Measurements from ENCODE around the gene TNFRSF9. TPM values are rescaled to one million over a fixed set of nuclear protein-coding genes. Genes with fewer than 3 reads are reported as not detected.
"Not testable (repeated sequence)": the region's sequence is repeated elsewhere in the genome, so short reads cannot be mapped to it uniquely, and the experiment has no call there.

Gene TNFRSF9
- total RNA-seq, 1 donor from 2014 or later = 0.28 TPM

DNA sequence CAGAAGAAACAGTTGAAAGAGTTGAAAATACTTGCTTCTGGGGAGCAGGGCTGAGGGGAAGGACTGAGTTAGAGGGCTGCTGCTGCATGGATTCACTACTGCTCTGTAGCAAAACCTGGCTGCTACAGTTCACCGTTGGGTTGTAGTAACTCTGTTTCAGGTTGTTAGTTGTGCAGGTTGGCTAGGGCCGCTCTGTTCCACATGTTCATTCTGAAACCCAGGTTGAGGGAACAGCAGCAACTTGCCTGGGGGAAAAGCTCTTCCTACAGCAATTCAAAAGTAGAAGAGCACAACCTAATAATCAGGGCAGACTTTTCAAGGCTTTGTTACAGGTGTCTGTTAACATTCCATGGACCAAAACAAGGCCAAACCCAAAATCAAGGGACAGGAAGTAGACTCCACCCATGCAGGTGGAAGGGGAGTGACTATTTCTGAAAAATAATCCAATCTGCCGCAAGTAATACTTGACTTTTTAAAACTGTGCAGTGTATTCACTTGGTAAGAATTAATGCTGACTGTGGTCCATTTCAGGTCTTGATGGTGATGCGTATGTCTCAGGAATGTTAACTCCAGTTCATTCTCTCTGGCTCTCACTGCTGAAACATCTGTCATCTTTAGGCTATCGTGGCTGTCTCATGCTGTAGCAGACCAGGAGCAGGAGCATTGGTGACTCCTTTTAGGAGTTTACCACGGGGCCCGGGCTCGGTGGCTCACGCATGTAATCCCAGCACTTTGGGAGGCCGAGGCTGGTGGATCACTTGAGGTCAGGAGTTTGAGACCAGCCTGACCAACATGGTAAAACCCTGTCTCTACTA lies 15.8 kb upstream of the TNFRSF9 start:
- no peaks in the 10 kb centered on the region for H3K27me3 Mint-ChIP-seq (ENCODE audit: low read depth)
- H3K27ac Mint-ChIP-seq (ENCODE audit: unreplicated experiment) = no peak overlapping the region
- TF ChIP-seq, protein P1, sequence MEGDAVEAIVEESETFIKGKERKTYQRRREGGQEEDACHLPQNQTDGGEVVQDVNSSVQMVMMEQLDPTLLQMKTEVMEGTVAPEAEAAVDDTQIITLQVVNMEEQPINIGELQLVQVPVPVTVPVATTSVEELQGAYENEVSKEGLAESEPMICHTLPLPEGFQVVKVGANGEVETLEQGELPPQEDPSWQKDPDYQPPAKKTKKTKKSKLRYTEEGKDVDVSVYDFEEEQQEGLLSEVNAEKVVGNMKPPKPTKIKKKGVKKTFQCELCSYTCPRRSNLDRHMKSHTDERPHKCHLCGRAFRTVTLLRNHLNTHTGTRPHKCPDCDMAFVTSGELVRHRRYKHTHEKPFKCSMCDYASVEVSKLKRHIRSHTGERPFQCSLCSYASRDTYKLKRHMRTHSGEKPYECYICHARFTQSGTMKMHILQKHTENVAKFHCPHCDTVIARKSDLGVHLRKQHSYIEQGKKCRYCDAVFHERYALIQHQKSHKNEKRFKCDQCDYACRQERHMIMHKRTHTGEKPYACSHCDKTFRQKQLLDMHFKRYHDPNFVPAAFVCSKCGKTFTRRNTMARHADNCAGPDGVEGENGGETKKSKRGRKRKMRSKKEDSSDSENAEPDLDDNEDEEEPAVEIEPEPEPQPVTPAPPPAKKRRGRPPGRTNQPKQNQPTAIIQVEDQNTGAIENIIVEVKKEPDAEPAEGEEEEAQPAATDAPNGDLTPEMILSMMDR (conservative IDR thresholded peaks at IDR 0.05) = no peak
- H3K36me3 Mint-ChIP-seq (ENCODE audit: low read depth) = no peaks in the 10 kb centered on the region
- H3K4me1 Mint-ChIP-seq = peaks cover 10% of the 10 kb centered on the region
- peaks cover 2% of the 10 kb centered on the region for H3K9me3 Mint-ChIP-seq
- H3K4me3 Mint-ChIP-seq = no peak overlapping the region
- no peak for DNase-seq (ENCODE audit: low read depth, low spot score)

- no peaks in the 10 kb centered on the region for H3K4me1 Mint-ChIP-seq
- H3K27ac Mint-ChIP-seq (ENCODE audit: unreplicated experiment) = no peak overlapping the region
- no peak for DNase-seq (ENCODE audit: low read depth, low spot score)
- no peaks in the 10 kb centered on the region for H3K36me3 Mint-ChIP-seq (ENCODE audit: low read depth)
- H3K4me3 Mint-ChIP-seq = no peak overlapping the region
- no peaks in the 10 kb centered on the region for H3K27me3 Mint-ChIP-seq (ENCODE audit: low read depth)
- peaks cover 4% of the 10 kb centered on the region for H3K9me3 Mint-ChIP-seq
- TF ChIP-seq, protein P1 (conservative IDR thresholded peaks at IDR 0.05) = no peak
Measured at GRCh38 chr1:7954683-7955082, 14.0 kb upstream of the TNFRSF9 start.

DNA sequence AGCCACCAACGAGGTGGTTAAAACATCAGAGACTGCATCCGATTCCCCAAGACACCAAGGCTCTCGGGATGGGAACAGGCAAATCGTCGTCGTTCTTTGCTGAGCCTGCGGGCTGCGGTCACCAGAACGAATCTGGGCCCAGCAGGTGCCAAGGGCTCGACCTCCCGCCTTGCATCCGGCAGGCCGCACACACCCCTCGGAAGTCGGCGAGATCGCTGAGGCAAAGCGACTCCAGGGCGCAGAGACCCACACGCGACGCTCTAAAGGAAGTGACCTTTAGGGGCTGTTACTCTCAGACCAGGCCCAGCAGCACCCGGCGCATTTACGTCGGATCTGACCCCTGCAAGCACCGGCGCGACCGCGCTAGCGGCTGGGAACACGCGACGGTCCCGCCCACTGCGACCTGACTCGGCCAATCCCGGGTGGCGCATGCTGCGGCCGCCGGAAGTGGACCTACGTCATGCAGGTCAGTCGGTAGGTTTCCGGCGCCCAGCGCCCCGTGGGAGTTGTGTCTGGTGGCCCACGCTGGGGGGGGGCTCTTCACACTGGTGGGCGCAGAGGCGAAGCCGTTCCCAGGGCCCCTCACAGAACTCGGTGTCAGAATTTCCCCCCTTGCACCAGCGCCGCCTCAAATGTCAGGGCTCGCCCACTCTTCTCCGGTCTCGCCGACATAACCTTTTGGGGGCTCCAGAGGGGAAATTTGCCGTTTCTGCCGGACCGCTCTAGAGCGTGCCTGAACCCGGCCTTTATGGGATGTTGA lies 13.4 kb upstream of the TNFRSF9 start:
- peaks cover 4% of the 10 kb centered on the region for H3K9me3 Mint-ChIP-seq
- no peak overlapping the region for H3K4me3 Mint-ChIP-seq
- TF ChIP-seq, protein P1 (conservative IDR thresholded peaks at IDR 0.05) = no peak
- no peaks in the 10 kb centered on the region for H3K36me3 Mint-ChIP-seq (ENCODE audit: low read depth)
- no peaks in the 10 kb centered on the region for H3K4me1 Mint-ChIP-seq
- H3K27me3 Mint-ChIP-seq (ENCODE audit: low read depth) = no peaks in the 10 kb centered on the region
- DNase-seq (ENCODE audit: low read depth, low spot score) = no peak
- H3K27ac Mint-ChIP-seq (ENCODE audit: unreplicated experiment) = no peak overlapping the region

DNA sequence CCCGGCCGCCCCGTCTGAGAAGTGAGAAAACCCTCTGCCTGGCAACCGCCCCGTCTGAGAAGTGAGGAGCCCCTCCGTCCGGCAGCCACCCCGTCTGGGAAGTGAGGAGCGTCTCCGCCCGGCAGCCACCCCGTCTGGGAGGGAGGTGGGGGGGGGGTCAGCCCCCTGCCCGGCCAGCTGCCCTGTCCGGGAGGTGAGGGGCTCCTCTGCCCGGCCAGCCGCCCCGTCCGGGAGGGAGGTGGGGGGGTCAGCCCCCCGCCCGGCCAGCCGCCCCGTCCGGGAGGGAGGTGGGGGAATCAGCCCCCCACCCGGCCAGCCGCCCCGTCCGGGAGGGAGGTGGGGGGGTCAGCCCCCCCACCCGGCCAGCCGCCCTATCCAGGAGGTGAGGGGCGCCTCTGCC lies 12.2 kb upstream of the TNFRSF9 start:
- not testable (repeated sequence) for H3K9me3 Mint-ChIP-seq; H3K27ac Mint-ChIP-seq (ENCODE audit: unreplicated experiment); H3K4me3 Mint-ChIP-seq; H3K36me3 Mint-ChIP-seq (ENCODE audit: low read depth); DNase-seq (ENCODE audit: low read depth, low spot score); H3K4me1 Mint-ChIP-seq; H3K27me3 Mint-ChIP-seq (ENCODE audit: low read depth)

GRCh38 chr1:7948960-7949359 lies 8.3 kb upstream of the TNFRSF9 start:
- H3K4me3 Mint-ChIP-seq = no peak overlapping the region
- H3K36me3 Mint-ChIP-seq (ENCODE audit: low read depth) = no peaks in the 10 kb centered on the region
- peaks cover 4% of the 10 kb centered on the region for H3K9me3 Mint-ChIP-seq
- no peak for DNase-seq (ENCODE audit: low read depth, low spot score)
- peaks cover 9% of the 10 kb centered on the region for H3K27me3 Mint-ChIP-seq (ENCODE audit: low read depth)
- no peaks in the 10 kb centered on the region for H3K4me1 Mint-ChIP-seq
- no peak overlapping the region for H3K27ac Mint-ChIP-seq (ENCODE audit: unreplicated experiment)
- TF ChIP-seq, protein P1 (conservative IDR thresholded peaks at IDR 0.05) = no peak

DNA sequence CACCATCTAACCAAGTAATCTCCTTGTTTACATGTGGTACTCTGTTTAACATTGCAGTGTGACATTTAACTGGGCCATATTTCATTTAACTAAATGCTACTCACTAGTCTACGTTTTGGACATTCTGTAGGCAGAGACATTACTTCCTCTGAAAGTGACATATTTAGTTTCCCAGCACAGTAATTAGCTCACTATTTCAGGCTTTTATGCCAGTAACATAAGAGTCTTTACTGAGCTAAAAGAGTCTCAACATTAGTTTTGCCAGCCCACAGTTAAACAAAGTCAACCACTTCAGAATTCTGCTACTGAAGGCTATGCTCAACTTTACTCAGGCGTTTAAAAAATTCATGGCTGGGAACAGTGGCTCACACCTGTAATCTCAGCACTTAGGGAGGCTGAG lies 2.6 kb upstream of the TNFRSF9 start:
- DNase-seq (ENCODE audit: low read depth, low spot score) = no peak
- no peaks in the 10 kb centered on the region for H3K9me3 Mint-ChIP-seq
- H3K36me3 Mint-ChIP-seq (ENCODE audit: low read depth) = peaks cover 2% of the 10 kb centered on the region
- H3K4me1 Mint-ChIP-seq = peaks cover 20% of the 10 kb centered on the region
- peaks cover 66% of the 10 kb centered on the region for H3K27me3 Mint-ChIP-seq (ENCODE audit: low read depth)
- TF ChIP-seq, protein P1 (conservative IDR thresholded peaks at IDR 0.05) = no peak
- no peak overlapping the region for H3K27ac Mint-ChIP-seq (ENCODE audit: unreplicated experiment)
- H3K4me3 Mint-ChIP-seq = no peak overlapping the region

All from neural crest cell (in vitro differentiated cells).